Gastroesophageal sphincter (tissue), 3 donors: ENCODE data around the gene LRRC3C.

Experiments used
- CTCF ChIP-seq, 4 experiments: fragments of 200-600 bp in 2 of 4; fragments of 450-650 bp in 2 of 4; sonication (generic) in 1 of 4; IDR thresholded peaks; one replicate each; pipeline ENCODE4 v1.5.1; 2017 to 2019; ENCODE audit warnings: antibody characterized with exemption in 4 of 4, mild to moderate bottlenecking in 2 of 4, moderate library complexity in 2 of 4
- EP300 ChIP-seq: sonication (generic); formaldehyde crosslinking; IDR thresholded peaks from one replicate; pipeline ENCODE4 v1.6.1; 2017; ENCODE audit warnings: antibody characterized with exemption, mild to moderate bottlenecking

DNA sequence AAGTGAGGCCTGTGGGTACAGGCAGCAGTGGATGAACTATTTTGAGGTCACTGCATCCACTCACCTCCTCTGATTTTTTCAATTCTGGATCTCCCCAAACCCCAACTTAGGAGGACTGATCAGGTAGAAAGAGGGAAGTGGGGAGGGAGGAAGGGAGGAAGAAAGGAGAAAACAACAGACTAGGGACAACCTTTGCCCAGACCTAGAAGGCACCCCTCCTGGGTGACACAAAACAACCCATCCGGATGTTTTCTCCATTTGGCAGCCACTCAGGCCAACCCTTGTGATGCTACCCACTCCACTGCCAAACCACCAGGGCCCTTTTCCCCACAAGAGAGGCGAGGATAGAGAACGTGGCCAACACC is 2.9 kb upstream of the LRRC3C start:
- no peak for TF ChIP-seq CTCF (IDR thresholded peaks at IDR 0.05)
- TF ChIP-seq EP300, result no peak
